GM19239 (cell line): ENCODE data around the gene SYT14.
"Not testable (repeated sequence)": the region's sequence is repeated elsewhere in the genome, so short reads cannot be mapped to it uniquely, and the experiment has no call there.

Experiments used
- DNase-seq: peaks from one replicate; pipeline ENCODE4 v3.0.0; 2011; ENCODE audit warnings: low spot score; ENCODE audit not compliant: insufficient read length
- FAIRE-seq: peaks from 2 replicates; lab custom pipeline; 2011; peaks lifted over from hg19 to GRCh38; lab: Jason Lieb, UNC

Gene SYT14

GRCh38 chr1:209937996-209938959, at the start of gene SYT14:
SYT14 (plus strand) TSS chr1:209938217; CDS start chr1:209938265, 48 bp downstream.
- DNase-seq (no peak), FAIRE-seq (no peak)

DNA sequence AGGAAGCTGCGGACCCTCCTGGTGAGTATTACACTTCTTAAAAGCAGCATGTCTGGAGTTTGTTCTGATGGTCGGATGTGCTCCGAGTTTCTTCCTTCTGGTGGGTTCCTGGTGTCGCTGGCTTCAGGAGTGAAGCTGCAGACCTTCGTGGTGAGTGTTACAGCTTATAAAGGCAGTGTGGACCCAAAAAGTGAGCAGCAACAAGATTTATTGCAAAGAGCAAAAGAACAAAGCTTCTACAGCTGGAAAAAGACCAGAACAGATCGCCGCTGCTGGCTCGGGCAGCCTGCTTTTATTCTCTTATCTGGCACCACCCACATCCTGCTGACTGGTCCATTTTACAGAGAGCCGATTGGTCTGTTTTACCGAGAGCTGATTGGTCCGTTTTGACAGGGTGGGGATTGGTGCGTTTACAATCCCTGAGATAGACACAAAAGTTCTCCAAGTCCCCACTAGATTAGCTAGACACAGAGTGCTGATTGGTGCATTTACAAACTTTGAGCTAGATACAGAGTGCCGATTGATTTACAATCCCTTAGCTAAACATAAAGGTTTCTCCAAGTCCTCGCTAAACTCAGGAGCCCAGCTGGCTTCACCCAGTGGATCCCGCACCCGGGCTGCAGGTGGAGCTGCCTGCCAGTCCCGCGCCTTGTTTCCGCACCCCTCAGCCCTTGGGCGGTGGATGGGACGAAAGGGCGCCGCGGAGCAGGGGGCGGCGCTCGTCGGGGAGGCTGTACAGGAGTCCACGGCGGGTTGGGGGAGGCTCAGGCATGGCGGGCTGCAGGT, 49.5 kb upstream of the SYT14 start:
- FAIRE-seq, DNase-seq: not testable (repeated sequence)

DNA sequence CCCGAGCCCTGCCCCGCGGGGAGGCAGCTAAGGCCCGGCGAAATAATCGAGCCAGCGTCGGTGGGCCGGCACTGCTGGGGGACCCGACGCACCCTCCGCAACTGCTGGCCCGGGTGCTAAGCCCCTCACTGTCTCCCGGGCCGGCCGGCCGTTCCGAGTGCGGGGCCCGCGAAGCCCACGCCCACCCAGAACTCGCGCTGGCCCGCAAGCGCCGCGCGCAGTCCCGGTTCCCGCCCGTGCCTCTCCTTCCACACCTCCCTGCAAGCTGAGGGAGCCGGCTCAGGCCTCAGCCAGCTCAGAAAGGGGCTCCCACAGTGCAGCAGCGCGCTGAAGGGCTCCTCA, 49.0 kb upstream of the SYT14 start:
- no peak for DNase-seq
- FAIRE-seq = no peak

DNA sequence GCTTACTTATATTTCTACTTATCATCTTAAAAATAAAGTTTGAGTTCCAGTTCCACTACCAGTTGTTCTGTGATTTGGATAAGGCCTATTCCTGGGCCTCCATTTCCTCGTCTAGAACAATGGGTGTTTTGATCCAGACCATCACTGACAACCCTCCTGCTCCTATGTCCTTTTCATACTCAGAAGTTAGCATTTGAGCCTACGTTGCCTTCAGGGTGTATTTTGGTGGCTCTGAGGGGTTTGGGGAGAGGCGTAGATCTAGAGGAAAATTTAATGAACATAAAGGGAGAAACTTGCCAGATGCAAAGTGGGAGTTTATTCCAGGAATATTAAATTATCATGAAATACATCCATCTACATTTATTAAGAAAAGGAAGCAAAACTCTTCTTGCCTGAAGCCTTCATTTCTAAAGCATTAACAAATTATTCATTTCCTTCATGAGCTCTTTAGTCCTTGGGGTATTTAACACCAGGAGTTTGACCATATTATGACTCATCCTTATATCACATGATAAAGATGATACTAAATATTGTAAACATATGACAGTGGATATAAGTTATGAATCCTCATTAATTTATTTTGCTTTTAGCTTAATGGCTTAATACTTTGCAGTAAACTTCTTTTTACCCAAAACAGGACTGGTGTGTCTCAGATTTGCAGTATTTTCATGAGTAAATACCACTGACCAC, 47.2 kb upstream of the SYT14 start:
- FAIRE-seq = no peak
- DNase-seq = no peak

GRCh38 chr1:209893751-209894150, 44.3 kb upstream of the SYT14 start:
- FAIRE-seq = no peak

DNA sequence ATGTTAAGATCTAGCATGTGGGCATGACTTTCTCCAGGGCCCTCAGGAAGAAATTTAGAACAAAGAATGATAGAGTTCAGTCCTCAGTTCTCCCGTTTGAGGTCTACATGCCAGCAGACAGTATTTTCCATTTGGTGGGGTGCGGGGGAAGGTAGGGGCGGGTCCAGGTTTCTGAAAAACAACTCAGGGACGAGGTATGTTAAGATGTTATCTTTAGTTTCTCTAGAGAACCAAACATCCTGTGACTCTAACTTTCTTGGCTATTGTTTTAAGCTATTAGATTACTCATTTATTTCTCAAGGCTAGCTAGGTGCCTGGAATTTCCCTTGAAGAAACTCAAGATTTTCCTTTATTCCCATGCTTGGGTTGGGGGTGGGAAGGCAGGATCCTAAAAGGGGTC, 42.3 kb upstream of the SYT14 start:
- no peak for DNase-seq
- no peak for FAIRE-seq

More at GRCh38 chr1:209893751-209894150, 44.3 kb upstream of the SYT14 start:
- DNase-seq = no peak

DNA sequence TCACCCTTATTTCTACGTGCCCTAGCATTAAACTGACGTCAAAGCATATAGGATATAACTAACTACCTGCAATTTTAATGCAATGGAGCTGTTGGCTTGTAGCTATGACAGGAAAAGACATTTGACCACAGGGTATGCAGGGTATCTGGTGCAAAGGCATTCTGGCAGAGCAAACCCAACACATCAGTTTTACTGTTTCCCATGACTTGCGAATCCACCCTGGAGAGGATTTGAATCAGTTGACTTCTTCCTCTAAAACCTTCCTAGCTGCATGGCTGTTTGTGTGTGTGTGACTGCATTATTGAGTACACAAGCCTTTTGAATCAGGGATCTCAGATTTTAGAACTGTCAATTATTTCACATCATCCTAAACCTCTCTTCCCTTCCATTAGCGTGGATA, 41.7 kb upstream of the SYT14 start:
- DNase-seq (no peak), FAIRE-seq (no peak)

DNA sequence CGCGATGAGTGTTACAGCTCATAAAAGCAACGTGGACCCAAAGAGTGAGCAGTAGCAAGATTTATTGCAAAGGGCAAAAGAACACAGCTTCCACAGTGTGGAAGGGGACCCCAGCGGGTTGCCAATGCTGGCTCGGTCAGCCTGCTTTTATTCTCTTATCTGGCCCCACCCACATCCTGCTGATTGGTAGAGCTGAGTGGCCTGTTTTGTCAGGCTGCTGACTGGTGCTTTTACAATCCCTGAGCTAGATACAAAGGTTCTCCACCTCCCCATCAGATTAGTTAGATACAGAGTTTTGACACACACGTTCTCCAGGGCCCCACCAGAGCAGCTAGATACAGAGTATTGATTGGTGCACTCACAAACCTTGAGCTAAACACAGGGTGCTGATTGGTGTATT, 39.7 kb upstream of the SYT14 start:
- not testable (repeated sequence) for FAIRE-seq, DNase-seq

DNA sequence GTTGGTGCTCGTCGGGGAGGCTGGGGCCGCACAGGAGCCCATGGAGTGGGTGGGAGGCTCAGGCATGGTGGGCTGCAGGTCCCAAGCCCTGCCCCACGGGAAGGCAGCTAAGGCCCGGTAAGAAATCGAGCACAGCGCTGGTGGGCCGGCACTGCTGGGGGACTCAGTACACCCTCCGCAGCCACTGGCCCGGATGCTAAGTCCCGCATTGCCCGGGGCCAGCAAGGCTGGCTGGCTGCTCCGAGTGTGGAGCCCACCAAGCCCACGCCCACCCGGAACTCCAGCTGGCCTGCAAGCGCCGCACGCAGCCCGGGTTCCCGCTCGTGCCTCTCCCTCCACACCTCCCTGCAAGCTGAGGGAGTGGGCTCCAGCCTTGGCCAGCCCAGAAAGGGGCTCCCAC, 39.2 kb upstream of the SYT14 start:
- FAIRE-seq = not testable (repeated sequence)

GRCh38 chr1:209899948-209900347, 38.1 kb upstream of the SYT14 start:
- FAIRE-seq (no peak), DNase-seq (peak; percentile 19)

More for the DNA sequence above, 39.2 kb upstream of the SYT14 start:
- not testable (repeated sequence) for DNase-seq

DNA sequence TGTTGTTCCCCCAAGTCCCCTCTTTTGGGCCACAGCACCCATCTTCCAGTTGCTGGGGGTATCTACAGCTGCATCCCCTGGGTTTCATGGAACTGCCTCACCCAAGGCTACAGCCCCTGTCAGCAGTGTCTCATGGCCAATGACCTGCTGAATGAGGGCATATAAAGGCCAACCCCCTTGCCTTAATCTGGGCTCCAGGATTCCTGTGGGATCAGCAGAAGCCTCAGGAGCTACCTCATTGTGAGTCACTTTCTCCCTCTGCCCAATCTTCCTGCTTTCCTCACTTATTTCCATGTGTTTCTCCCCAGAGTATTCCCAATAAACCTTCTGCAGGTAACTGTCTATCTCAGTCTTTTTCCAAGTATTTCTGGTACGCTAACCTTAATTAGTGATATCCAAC, 37.3 kb upstream of the SYT14 start:
- no peak for FAIRE-seq
- DNase-seq = no peak

DNA sequence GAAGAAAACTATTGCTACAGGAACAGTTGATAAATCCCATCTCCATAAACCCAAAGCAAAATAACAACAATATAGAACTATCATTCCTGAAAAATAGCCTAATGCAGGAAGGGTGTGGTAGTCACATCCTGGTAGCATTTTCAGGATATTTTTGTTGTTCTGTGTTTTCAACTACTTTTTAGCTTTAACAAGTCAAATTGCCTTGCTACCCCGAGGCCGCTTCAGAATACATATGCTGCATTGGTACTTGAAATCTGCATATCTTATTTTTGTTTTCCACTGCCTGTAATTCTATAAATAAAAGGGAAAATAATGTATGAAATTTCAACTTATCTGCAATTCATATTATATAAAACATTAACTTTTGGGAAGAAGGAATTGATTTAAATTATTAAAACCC, 36.8 kb upstream of the SYT14 start:
- DNase-seq = no peak

GRCh38 chr1:209904774-209905173, 33.2 kb upstream of the SYT14 start:
- FAIRE-seq, DNase-seq: not testable (repeated sequence)

More for the DNA sequence above, 36.8 kb upstream of the SYT14 start:
- no peak for FAIRE-seq

DNA sequence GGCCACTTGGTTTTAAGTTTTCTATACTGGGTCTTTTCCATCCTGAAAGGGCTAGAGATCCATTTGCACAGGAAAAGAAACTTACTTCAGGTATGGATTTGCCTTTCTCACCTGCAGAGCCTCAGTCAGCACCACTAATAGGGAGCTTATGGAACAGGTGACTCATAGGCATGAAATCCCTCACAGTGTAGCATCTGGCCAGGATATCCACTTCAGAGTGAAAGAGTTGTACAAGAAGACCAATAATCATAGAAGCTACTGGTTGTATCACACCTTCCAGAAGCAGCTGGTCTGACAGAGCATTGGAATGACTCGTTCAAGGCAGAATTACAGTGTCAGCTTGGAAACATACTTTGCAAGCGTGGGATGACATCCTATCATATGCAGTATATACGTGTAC, 26.3 kb upstream of the SYT14 start:
- FAIRE-seq = no peak

DNA sequence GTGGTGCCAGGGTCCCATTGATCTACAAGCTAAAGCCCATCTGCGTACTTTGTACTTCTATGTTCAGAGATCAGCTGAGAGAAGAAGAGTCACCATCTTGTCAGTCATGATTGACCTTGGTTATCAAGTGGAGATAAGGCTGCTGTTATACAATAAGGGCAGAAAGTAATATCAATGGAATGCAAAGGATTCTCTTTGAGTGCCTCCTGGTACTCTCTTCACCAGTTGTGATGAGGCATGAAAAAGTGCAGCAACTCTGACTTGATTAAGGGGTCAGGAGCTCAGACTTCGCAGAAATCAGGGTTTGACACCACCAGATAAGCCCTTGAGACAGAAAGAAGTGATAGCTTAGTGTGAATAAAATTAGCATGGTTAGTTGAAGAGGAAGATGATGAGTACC, 25.7 kb upstream of the SYT14 start:
- DNase-seq = no peak
- no peak for FAIRE-seq

More for the DNA sequence above, 26.3 kb upstream of the SYT14 start:
- DNase-seq = no peak

DNA sequence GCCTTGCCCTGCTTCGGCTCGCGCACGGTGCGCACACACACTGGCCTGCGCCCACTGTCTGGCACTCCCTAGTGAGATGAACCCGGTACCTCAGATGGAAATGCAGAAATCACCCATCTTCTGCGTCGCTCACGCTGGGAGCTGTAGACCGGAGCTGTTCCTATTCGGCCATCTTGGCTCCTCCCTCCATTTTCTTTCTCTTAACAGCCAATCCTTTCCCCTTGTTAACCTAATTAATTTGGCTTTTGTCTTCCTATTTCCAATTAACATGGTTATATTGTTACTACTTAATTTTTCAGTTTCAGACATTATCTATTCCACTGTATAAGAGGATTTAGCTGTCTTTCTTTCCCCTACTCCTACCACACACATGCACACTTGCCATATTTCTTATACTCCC, 18.4 kb upstream of the SYT14 start:
- FAIRE-seq, DNase-seq: not testable (repeated sequence)

DNA sequence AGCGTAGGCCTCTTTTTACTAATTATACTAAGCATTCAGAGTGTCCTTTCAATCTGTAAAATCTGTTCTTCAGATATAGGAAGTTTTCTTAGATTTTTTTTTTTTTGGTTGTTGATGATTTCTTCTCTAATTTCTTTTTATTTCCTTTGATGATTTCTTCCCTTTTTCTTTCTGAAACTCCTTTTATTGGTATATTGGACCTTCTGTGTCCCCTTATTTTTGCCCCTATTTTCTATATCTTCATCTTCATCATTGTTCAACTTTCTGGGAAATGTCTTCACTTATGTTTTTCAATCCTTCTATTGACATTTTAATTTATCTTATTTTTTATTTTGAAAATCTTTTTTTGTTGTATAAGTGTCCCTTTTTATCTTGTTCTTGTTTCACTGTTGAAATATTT, 17.2 kb upstream of the SYT14 start:
- FAIRE-seq (no peak), DNase-seq (no peak)

GRCh38 chr1:209924390-209924789, 13.6 kb upstream of the SYT14 start:
- FAIRE-seq = no peak

GRCh38 chr1:209926045-209926444, 12.0 kb upstream of the SYT14 start:
- DNase-seq (no peak), FAIRE-seq (no peak)

More at GRCh38 chr1:209924390-209924789, 13.6 kb upstream of the SYT14 start:
- DNase-seq = no peak

- FAIRE-seq (no peak), DNase-seq (no peak)
Observed at GRCh38 chr1:209927466-209927865, 10.6 kb upstream of the SYT14 start.
